ENCODE measurements around the gene ARID4B.

Gene ARID4B

GRCh38 chr1:235250430-235250829 lies 77.5 kb downstream of the ARID4B start:
- Histone ChIP-seq H3K4me2 (ENCODE audit: low read length) (no peak overlapping the region), H2BK5ac (ENCODE audit: low read depth, low read length, poor library complexity) (no peak overlapping the region), H3K23ac (ENCODE audit: low read length) (no peak overlapping the region), H3K79me1 (ENCODE audit: low read length) (no peaks in the 10 kb centered on the region), H3K9ac (ENCODE audit: low read length) (no peak overlapping the region), H2AFZ (ENCODE audit: insufficient read depth, low read length, poor library complexity) (no peak overlapping the region), H2BK12ac (ENCODE audit: low read length) (no peak overlapping the region), H2AK5ac (ENCODE audit: low read length) (no peak overlapping the region), H3K14ac (ENCODE audit: low read length) (no peak overlapping the region), H4K12ac (ENCODE audit: low read depth, low read length) (no peak overlapping the region), H3K4me1 (ENCODE audit: control insufficient read depth in 1 of 2, insufficient read depth in 2 of 2, low read length in 2 of 2) (no peaks in the 10 kb centered on the region), H3K4ac (ENCODE audit: low read depth, low read length) (no peak overlapping the region), H3K27me3 (ENCODE audit: insufficient read depth, low read length) (no peaks in the 10 kb centered on the region), H3K18ac (ENCODE audit: low read length) (no peak overlapping the region), H3K79me2 (ENCODE audit: control insufficient read depth, insufficient read depth, low read length, poor library complexity) (no peaks in the 10 kb centered on the region), H3K9me3 (ENCODE audit: insufficient read depth, low read depth, low read length) (no peaks in the 10 kb centered on the region), H3K27ac (ENCODE audit: low read depth, low read length) (no peak overlapping the region), H3K4me3 (ENCODE audit: low read depth, low read length) (no peak overlapping the region), H4K8ac (ENCODE audit: low read depth, low read length) (no peak overlapping the region), H3K36me3 (ENCODE audit: control insufficient read depth in 1 of 2, insufficient read depth in 2 of 2, low read length in 2 of 2) (peaks cover 2% of the 10 kb centered on the region in 2 experiments), H2BK120ac (ENCODE audit: insufficient read depth, low read length, poor library complexity) (no peak overlapping the region), H4K91ac (ENCODE audit: low read depth, low read length) (no peak overlapping the region)
- no peak for DNase-seq
- WGBS (ENCODE audit: extremely low coverage, insufficient coverage, insufficient read length): no CpG with 5 or more reads among the region's 3 CpGs

GRCh38 chr1:235246022-235246948 lies 81.7 kb downstream of the ARID4B start:
- Histone ChIP-seq H3K4me1 (ENCODE audit: control insufficient read depth in 1 of 2, insufficient read depth in 2 of 2, low read length in 2 of 2) (no peaks in the 10 kb centered on the region), H2AK5ac (ENCODE audit: low read length) (no peak overlapping the region), H2AFZ (ENCODE audit: insufficient read depth, low read length, poor library complexity) (no peak overlapping the region), H3K9me3 (ENCODE audit: insufficient read depth, low read depth, low read length) (no peaks in the 10 kb centered on the region), H3K79me2 (ENCODE audit: control insufficient read depth, insufficient read depth, low read length, poor library complexity) (no peaks in the 10 kb centered on the region), H3K4me2 (ENCODE audit: low read length) (no peak overlapping the region), H3K79me1 (ENCODE audit: low read length) (no peaks in the 10 kb centered on the region), H3K23ac (ENCODE audit: low read length) (no peak overlapping the region), H3K27me3 (ENCODE audit: insufficient read depth, low read length) (no peaks in the 10 kb centered on the region), H2BK120ac (ENCODE audit: insufficient read depth, low read length, poor library complexity) (no peak overlapping the region), H2BK12ac (ENCODE audit: low read length) (no peak overlapping the region), H3K18ac (ENCODE audit: low read length) (no peak overlapping the region), H3K36me3 (ENCODE audit: control insufficient read depth in 1 of 2, insufficient read depth in 2 of 2, low read length in 2 of 2) (peaks cover 4% of the 10 kb centered on the region in 2 experiments), H3K9ac (ENCODE audit: low read length) (no peak overlapping the region), H4K8ac (ENCODE audit: low read depth, low read length) (no peak overlapping the region), H3K4ac (ENCODE audit: low read depth, low read length) (no peak overlapping the region), H3K27ac (ENCODE audit: low read depth, low read length) (no peak overlapping the region), H3K4me3 (ENCODE audit: low read depth, low read length) (no peak overlapping the region), H4K12ac (ENCODE audit: low read depth, low read length) (no peak overlapping the region), H2BK5ac (ENCODE audit: low read depth, low read length, poor library complexity) (no peak overlapping the region), H3K14ac (ENCODE audit: low read length) (no peak overlapping the region), H4K91ac (ENCODE audit: low read depth, low read length) (no peak overlapping the region)
- WGBS (ENCODE audit: extremely low coverage, insufficient coverage, insufficient read length): no CpG with 5 or more reads among the region's 2 CpGs
- DNase-seq: no peak

DNA sequence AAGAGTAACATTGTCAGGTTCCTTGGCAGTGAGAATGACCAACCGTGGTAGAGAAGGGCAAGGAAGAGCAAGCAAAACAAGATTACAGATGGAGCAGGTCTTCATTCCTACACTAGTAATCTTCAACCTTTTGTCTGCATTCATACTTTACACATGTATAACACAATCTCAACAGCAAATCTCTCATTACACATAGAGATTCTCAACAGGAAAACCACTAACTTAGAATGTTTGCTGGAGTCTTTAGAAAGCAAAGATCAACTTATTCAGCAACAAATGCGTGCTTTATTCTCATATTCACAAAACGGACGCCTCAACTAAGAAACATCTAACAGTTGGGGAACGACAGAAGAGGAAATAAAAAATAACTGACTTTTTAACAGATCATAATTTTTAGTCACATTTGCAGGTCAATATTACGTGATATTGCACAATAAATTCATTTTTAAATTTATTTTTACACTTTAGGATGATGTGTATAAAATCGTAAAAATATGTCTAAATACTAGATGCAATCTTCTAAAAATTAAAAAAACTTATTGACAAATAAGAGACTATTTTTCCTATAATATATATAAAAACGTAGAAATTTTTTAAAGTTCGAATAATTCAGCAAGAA lies 82.9 kb downstream of the ARID4B start:
- Histone ChIP-seq H3K79me2 (ENCODE audit: control insufficient read depth, insufficient read depth, low read length, poor library complexity) (no peaks in the 10 kb centered on the region), H2BK12ac (ENCODE audit: low read length) (no peak overlapping the region), H4K91ac (ENCODE audit: low read depth, low read length) (no peak overlapping the region), H3K36me3 (ENCODE audit: control insufficient read depth in 1 of 2, insufficient read depth in 2 of 2, low read length in 2 of 2) (peaks cover 4% of the 10 kb centered on the region in 2 experiments), H3K27me3 (ENCODE audit: insufficient read depth, low read length) (no peaks in the 10 kb centered on the region), H2BK120ac (ENCODE audit: insufficient read depth, low read length, poor library complexity) (no peak overlapping the region), H3K23ac (ENCODE audit: low read length) (no peak overlapping the region), H3K9me3 (ENCODE audit: insufficient read depth, low read depth, low read length) (no peaks in the 10 kb centered on the region), H2BK5ac (ENCODE audit: low read depth, low read length, poor library complexity) (no peak overlapping the region), H3K4ac (ENCODE audit: low read depth, low read length) (no peak overlapping the region), H3K4me1 (ENCODE audit: control insufficient read depth in 1 of 2, insufficient read depth in 2 of 2, low read length in 2 of 2) (no peaks in the 10 kb centered on the region), H3K27ac (ENCODE audit: low read depth, low read length) (no peak overlapping the region), H3K14ac (ENCODE audit: low read length) (no peak overlapping the region), H2AFZ (ENCODE audit: insufficient read depth, low read length, poor library complexity) (no peak overlapping the region), H4K12ac (ENCODE audit: low read depth, low read length) (no peak overlapping the region), H4K8ac (ENCODE audit: low read depth, low read length) (no peak overlapping the region), H3K18ac (ENCODE audit: low read length) (no peak overlapping the region), H3K4me3 (ENCODE audit: low read depth, low read length) (no peak overlapping the region), H3K4me2 (ENCODE audit: low read length) (no peak overlapping the region), H3K9ac (ENCODE audit: low read length) (no peak overlapping the region), H2AK5ac (ENCODE audit: low read length) (no peak overlapping the region), H3K79me1 (ENCODE audit: low read length) (no peaks in the 10 kb centered on the region)
- peak in 1 of 2 donors; percentile 40 for DNase-seq
- no CpG with 5 or more reads among the region's 9 CpGs for WGBS (ENCODE audit: extremely low coverage, insufficient coverage, insufficient read length)

- Histone ChIP-seq H2BK120ac (ENCODE audit: insufficient read depth, low read length, poor library complexity) (no peak overlapping the region), H3K23ac (ENCODE audit: low read length) (no peak overlapping the region), H3K18ac (ENCODE audit: low read length) (no peak overlapping the region), H3K9ac (ENCODE audit: low read length) (no peak overlapping the region), H4K91ac (ENCODE audit: low read depth, low read length) (no peak overlapping the region), H3K79me2 (ENCODE audit: control insufficient read depth, insufficient read depth, low read length, poor library complexity) (no peaks in the 10 kb centered on the region), H2BK5ac (ENCODE audit: low read depth, low read length, poor library complexity) (no peak overlapping the region), H2BK12ac (ENCODE audit: low read length) (no peak overlapping the region), H4K12ac (ENCODE audit: low read depth, low read length) (no peak overlapping the region), H3K14ac (ENCODE audit: low read length) (no peak overlapping the region), H3K27me3 (ENCODE audit: insufficient read depth, low read length) (no peaks in the 10 kb centered on the region), H3K4me1 (ENCODE audit: control insufficient read depth in 1 of 2, insufficient read depth in 2 of 2, low read length in 2 of 2) (no peaks in the 10 kb centered on the region), H2AFZ (ENCODE audit: insufficient read depth, low read length, poor library complexity) (no peak overlapping the region), H4K8ac (ENCODE audit: low read depth, low read length) (no peak overlapping the region), H2AK5ac (ENCODE audit: low read length) (no peak overlapping the region), H3K4ac (ENCODE audit: low read depth, low read length) (no peak overlapping the region), H3K36me3 (ENCODE audit: control insufficient read depth in 1 of 2, insufficient read depth in 2 of 2, low read length in 2 of 2) (peaks cover 9 to 15% of the 10 kb centered on the region in 2 experiments), H3K4me2 (ENCODE audit: low read length) (no peak overlapping the region), H3K9me3 (ENCODE audit: insufficient read depth, low read depth, low read length) (no peaks in the 10 kb centered on the region), H3K4me3 (ENCODE audit: low read depth, low read length) (no peak overlapping the region), H3K27ac (ENCODE audit: low read depth, low read length) (no peak overlapping the region), H3K79me1 (ENCODE audit: low read length) (no peaks in the 10 kb centered on the region)
- no peak for DNase-seq
Observed at GRCh38 chr1:235240960-235241359, 87.0 kb downstream of the ARID4B start.

All from trophoblast cell (in vitro differentiated cells and primary cell).